ENCODE data around the gene A4GALT.
"Not testable (repeated sequence)": the region's sequence is repeated elsewhere in the genome, so short reads cannot be mapped to it uniquely, and the experiment has no call there.

Gene A4GALT

GRCh38 chr22:42734406-42734805 is 13.7 kb upstream of the A4GALT start:
- Histone ChIP-seq H3K36me3 (ENCODE audit: control insufficient read depth, insufficient read depth, low read length, severe bottlenecking) (no peaks in the 10 kb centered on the region), H3K4me3 (ENCODE audit: low read length) (no peak overlapping the region), H3K4me1 (ENCODE audit: control insufficient read depth, insufficient read depth, low read length) (no peaks in the 10 kb centered on the region), H3K27me3 (replicated peaks; ENCODE audit: control insufficient read depth, insufficient read depth, low read length) (no peaks in the 10 kb centered on the region), H3K9ac (ENCODE audit: low read length) (no peak overlapping the region), H3K9me3 (ENCODE audit: control insufficient read depth, low read length) (no peaks in the 10 kb centered on the region)
- DNase-seq (ENCODE audit: low read depth) = no peak

- H3K36me3 ChIP-seq (ENCODE audit: control insufficient read depth, insufficient read depth, low read length, severe bottlenecking); DNase-seq (ENCODE audit: low read depth): not testable (repeated sequence)
Measured at GRCh38 chr22:42733394-42733793, 12.7 kb upstream of the A4GALT start.

GRCh38 chr22:42732081-42732480 is 11.4 kb upstream of the A4GALT start:
- Histone ChIP-seq H3K9ac (ENCODE audit: low read length) (no peak overlapping the region), H3K9me3 (ENCODE audit: control insufficient read depth, low read length) (no peaks in the 10 kb centered on the region), H3K4me1 (ENCODE audit: control insufficient read depth, insufficient read depth, low read length) (peaks cover 5% of the 10 kb centered on the region), H3K27me3 (replicated peaks; ENCODE audit: control insufficient read depth, insufficient read depth, low read length) (no peaks in the 10 kb centered on the region), H3K36me3 (ENCODE audit: control insufficient read depth, insufficient read depth, low read length, severe bottlenecking) (no peaks in the 10 kb centered on the region), H3K4me3 (ENCODE audit: low read length) (no peak overlapping the region)
- DNase-seq (ENCODE audit: low read depth) = no peak

More at GRCh38 chr22:42733394-42733793, 12.7 kb upstream of the A4GALT start:
- not testable (repeated sequence) for H3K4me3 ChIP-seq (ENCODE audit: low read length); H3K9ac ChIP-seq (ENCODE audit: low read length); H3K4me1 ChIP-seq (ENCODE audit: control insufficient read depth, insufficient read depth, low read length); H3K9me3 ChIP-seq (ENCODE audit: control insufficient read depth, low read length); H3K27me3 ChIP-seq (replicated peaks; ENCODE audit: control insufficient read depth, insufficient read depth, low read length)

DNA sequence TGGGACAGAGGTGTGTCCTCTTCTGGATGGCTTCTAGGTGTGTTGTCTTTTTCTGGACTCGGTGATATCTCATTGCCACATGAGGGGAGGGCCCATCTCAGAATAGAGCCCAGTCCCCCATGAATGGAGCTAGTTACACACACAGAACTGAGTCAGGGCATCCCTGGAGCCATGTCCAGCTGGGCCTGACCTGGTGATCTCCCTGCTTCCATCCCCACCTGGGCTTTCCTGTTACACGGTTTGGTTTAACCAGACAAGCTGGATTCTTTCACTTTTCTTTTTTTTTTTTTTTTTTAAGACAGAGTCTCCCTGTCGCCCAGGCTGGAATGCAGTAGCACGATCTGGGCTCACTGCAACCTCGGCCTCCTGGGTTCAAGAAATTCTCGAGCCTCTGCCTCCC is 6.1 kb upstream of the A4GALT start:
- Histone ChIP-seq H3K27me3 (replicated peaks; ENCODE audit: control insufficient read depth, insufficient read depth, low read length) (no peaks in the 10 kb centered on the region), H3K4me1 (ENCODE audit: control insufficient read depth, insufficient read depth, low read length) (peaks cover 11% of the 10 kb centered on the region), H3K36me3 (ENCODE audit: control insufficient read depth, insufficient read depth, low read length, severe bottlenecking) (no peaks in the 10 kb centered on the region), H3K9me3 (ENCODE audit: control insufficient read depth, low read length) (no peaks in the 10 kb centered on the region), H3K9ac (ENCODE audit: low read length) (no peak overlapping the region), H3K4me3 (ENCODE audit: low read length) (no peak overlapping the region)
- no peak for DNase-seq (ENCODE audit: low read depth)

GRCh38 chr22:42725606-42726355 is 5.1 kb upstream of the A4GALT start:
- Histone ChIP-seq H3K9me3 (ENCODE audit: control insufficient read depth, low read length) (no peaks in the 10 kb centered on the region), H3K9ac (ENCODE audit: low read length) (no peak overlapping the region), H3K27me3 (replicated peaks; ENCODE audit: control insufficient read depth, insufficient read depth, low read length) (no peaks in the 10 kb centered on the region), H3K4me1 (ENCODE audit: control insufficient read depth, insufficient read depth, low read length) (peaks cover 17% of the 10 kb centered on the region), H3K4me3 (ENCODE audit: low read length) (no peak overlapping the region), H3K36me3 (ENCODE audit: control insufficient read depth, insufficient read depth, low read length, severe bottlenecking) (no peaks in the 10 kb centered on the region)
- no peak for DNase-seq (ENCODE audit: low read depth)

- no peak for DNase-seq (ENCODE audit: low read depth)
- Histone ChIP-seq H3K9ac (ENCODE audit: low read length) (no peak overlapping the region), H3K4me3 (ENCODE audit: low read length) (no peak overlapping the region), H3K27me3 (replicated peaks; ENCODE audit: control insufficient read depth, insufficient read depth, low read length) (no peaks in the 10 kb centered on the region), H3K4me1 (ENCODE audit: control insufficient read depth, insufficient read depth, low read length) (peaks cover 22% of the 10 kb centered on the region), H3K9me3 (ENCODE audit: control insufficient read depth, low read length) (no peaks in the 10 kb centered on the region), H3K36me3 (ENCODE audit: control insufficient read depth, insufficient read depth, low read length, severe bottlenecking) (no peaks in the 10 kb centered on the region)
Measured at GRCh38 chr22:42724062-42724461, 3.4 kb upstream of the A4GALT start.

DNA sequence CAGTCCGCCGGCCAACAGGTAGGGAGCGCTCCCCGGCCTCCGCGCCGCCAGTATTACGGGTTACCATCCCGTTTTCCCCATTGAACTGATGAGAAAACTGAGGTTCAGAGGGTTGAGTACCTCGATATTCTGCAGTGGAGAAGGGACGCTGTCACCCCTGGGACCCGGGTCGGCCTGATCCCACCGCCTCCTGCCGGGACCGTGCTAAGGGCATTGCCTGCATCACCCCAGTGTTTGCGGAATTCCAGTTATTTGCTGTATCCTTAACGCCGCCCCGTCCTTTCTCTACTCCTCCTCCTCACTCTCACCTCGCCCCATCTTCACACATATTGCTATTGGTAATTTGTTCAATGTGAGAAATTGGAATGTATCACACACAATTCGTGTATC is 370 bp upstream of the A4GALT start:
- peaks cover 38% of the 10 kb centered on the region for H3K4me1 ChIP-seq (ENCODE audit: control insufficient read depth, insufficient read depth, low read length)
- H3K9me3 ChIP-seq (ENCODE audit: control insufficient read depth, low read length) = no peaks in the 10 kb centered on the region
- no peaks in the 10 kb centered on the region for H3K27me3 ChIP-seq (replicated peaks; ENCODE audit: control insufficient read depth, insufficient read depth, low read length)
- peak; percentile 40 for DNase-seq (ENCODE audit: low read depth)
- H3K36me3 ChIP-seq (ENCODE audit: control insufficient read depth, insufficient read depth, low read length, severe bottlenecking) = no peaks in the 10 kb centered on the region
- peak overlapping the region; percentile 90 for H3K4me3 ChIP-seq (ENCODE audit: low read length)
- H3K9ac ChIP-seq (ENCODE audit: low read length) = peak overlapping the region; percentile 86

- H3K4me1 ChIP-seq (ENCODE audit: control insufficient read depth, insufficient read depth, low read length) = peaks cover 31% of the 10 kb centered on the region
- H3K4me3 ChIP-seq (ENCODE audit: low read length) = peak overlapping the region; percentile 90
- peak overlapping the region; percentile 91 for H3K9ac ChIP-seq (ENCODE audit: low read length)
- H3K36me3 ChIP-seq (ENCODE audit: control insufficient read depth, insufficient read depth, low read length, severe bottlenecking) = no peaks in the 10 kb centered on the region
- DNase-seq (ENCODE audit: low read depth) = no peak
- H3K27me3 ChIP-seq (replicated peaks; ENCODE audit: control insufficient read depth, insufficient read depth, low read length) = no peaks in the 10 kb centered on the region
- no peaks in the 10 kb centered on the region for H3K9me3 ChIP-seq (ENCODE audit: control insufficient read depth, low read length)
Measured at GRCh38 chr22:42719656-42720262, 911 bp downstream of the A4GALT start.

DNA sequence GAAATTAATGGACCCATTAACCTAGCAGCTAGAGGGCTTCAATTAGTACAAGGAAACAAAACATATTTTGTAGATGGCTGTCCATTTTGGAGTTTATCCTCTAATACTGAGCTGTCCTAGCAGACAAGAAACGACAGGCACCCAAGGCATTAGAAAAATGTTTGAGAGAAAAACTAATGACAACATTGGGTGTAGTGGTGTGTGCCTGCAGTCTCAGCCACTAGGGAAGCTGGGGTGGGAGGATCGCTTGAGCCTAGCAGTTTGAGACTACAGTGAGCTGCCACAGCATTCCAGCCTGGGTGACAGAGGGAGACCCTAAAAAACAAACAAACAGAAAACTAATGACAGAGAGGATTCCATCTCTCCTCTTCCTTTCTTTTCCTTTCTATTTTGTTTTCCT is 1.5 kb downstream of the A4GALT start:
- peak; percentile 44 for DNase-seq (ENCODE audit: low read depth)
- Histone ChIP-seq H3K9me3 (ENCODE audit: control insufficient read depth, low read length) (no peaks in the 10 kb centered on the region), H3K36me3 (ENCODE audit: control insufficient read depth, insufficient read depth, low read length, severe bottlenecking) (no peaks in the 10 kb centered on the region), H3K9ac (ENCODE audit: low read length) (peak overlapping the region; percentile 91), H3K4me1 (ENCODE audit: control insufficient read depth, insufficient read depth, low read length) (peaks cover 31% of the 10 kb centered on the region), H3K4me3 (ENCODE audit: low read length) (peak overlapping the region; percentile 90), H3K27me3 (replicated peaks; ENCODE audit: control insufficient read depth, insufficient read depth, low read length) (no peaks in the 10 kb centered on the region)

- H3K9ac ChIP-seq (ENCODE audit: low read length) = peak overlapping the region; percentile 19
- peak overlapping the region; percentile 33 for H3K4me3 ChIP-seq (ENCODE audit: low read length)
- DNase-seq (ENCODE audit: low read depth) = no peak
- H3K4me1 ChIP-seq (ENCODE audit: control insufficient read depth, insufficient read depth, low read length) = peaks cover 31% of the 10 kb centered on the region
- H3K36me3 ChIP-seq (ENCODE audit: control insufficient read depth, insufficient read depth, low read length, severe bottlenecking) = peaks cover 6% of the 10 kb centered on the region
- H3K27me3 ChIP-seq (replicated peaks; ENCODE audit: control insufficient read depth, insufficient read depth, low read length) = no peaks in the 10 kb centered on the region
- H3K9me3 ChIP-seq (ENCODE audit: control insufficient read depth, low read length) = no peaks in the 10 kb centered on the region
Measured at GRCh38 chr22:42717197-42717928, 3.3 kb downstream of the A4GALT start.

DNA sequence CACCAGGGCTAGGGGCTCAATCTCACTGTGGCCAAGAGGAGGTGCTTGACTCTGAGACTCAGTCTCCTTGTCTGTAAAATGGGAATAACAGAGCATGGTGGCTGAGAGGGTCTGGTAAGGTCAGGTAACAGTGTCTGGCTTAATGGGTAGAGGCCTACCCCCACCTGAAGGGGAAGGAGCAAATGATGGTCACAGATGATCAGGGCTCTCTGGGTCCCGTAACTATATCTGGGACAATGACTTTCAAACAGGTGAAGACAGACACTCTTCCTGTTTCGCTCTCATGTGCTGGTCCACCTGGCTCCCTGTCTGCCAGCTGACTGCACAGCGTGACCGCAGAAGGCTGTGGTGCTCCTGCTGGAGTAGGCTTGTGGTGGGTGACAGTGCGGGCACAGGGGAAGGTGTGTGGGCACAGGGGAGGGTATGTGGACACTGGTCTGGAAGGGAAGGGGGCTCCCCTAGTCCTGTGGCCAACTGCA is 4.0 kb downstream of the A4GALT start:
- H3K9me3 ChIP-seq (ENCODE audit: control insufficient read depth, low read length) = no peaks in the 10 kb centered on the region
- peaks cover 31% of the 10 kb centered on the region for H3K4me1 ChIP-seq (ENCODE audit: control insufficient read depth, insufficient read depth, low read length)
- no peak overlapping the region for H3K4me3 ChIP-seq (ENCODE audit: low read length)
- no peaks in the 10 kb centered on the region for H3K27me3 ChIP-seq (replicated peaks; ENCODE audit: control insufficient read depth, insufficient read depth, low read length)
- H3K9ac ChIP-seq (ENCODE audit: low read length) = no peak overlapping the region
- no peak for DNase-seq (ENCODE audit: low read depth)
- H3K36me3 ChIP-seq (ENCODE audit: control insufficient read depth, insufficient read depth, low read length, severe bottlenecking) = peaks cover 11% of the 10 kb centered on the region
